ENCODE results near the gene POGK. TPM values are rescaled to one million over a fixed set of nuclear protein-coding genes. Genes with fewer than 3 reads are reported as not detected.

The POGK gene
- polyA plus RNA-seq, 1 donor (not counting 4 experiments of a cell fraction or from before 2014, with no cell fraction given) = 14.7 TPM

DNA sequence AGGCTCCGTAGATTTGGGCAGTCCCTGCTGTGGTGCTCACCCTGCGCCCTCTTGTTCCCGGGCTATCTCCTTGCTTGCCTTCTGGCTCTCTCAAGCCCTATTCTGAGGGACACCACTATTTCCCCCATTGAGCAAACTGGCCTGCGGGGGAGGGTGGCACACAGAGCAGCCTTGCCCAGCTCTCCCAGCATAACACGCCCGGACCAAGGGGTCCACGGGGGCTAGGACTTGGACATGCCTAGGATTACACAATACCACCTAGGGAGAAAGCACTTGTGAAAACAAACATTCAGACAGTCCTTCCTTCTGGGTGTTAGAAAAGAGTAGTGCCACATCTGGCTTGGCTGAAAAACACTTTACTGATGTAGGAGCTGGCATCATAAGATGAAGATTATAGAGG, 29.4 kb downstream of the POGK start:
- dilution Hi-C loops (cut with MboI; ENCODE audit: extremely low pct_ligation_motif_present, low sequenced_read_pairs) = loop anchor here (25.0 kb wide), 1 partner anchor 194 kb away; no protein-coding TSS in a partner anchor
- no peak for FAIRE-seq
- no peak for DNase-seq (ENCODE audit: low read depth, low spot score)

DNA sequence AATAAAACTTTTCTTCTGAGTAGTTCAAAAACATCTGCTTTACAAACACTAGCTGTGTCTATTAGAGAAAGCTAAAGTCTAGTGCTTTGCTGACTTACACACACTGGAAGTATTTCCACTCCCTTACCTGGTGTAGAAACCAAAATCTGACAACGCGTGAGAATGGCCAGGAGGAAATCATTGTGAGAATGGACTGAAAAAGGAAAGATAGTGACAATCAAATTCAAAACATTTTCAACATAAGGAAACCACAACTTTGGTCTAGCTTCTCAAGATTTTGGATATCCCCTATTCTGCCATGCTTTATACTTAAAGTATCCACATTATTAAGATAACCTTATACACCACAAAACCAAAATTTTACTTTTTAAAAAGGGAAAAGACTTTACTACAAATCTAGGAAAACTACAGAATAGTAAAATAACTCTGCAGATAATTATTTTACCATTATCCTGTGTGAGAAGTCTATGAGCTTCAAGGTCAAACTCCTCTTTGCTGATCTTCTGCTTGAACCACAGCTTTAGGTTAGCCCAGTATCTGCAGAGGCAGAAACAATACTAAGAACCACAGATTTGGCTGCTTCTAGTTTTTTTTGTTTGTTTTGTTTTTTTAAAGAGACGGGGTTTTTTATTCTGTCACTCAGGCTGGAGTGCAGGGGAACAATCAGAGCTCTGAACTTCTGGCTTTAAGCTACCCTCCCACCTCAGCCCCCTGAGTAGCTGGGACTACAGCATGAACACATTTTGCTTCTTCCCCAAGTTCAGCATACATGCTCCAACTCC, 30.2 kb downstream of the POGK start:
- H3K27me3 ChIP-seq (ENCODE audit: control insufficient read depth, extremely low read depth, insufficient read depth, low read length) = no peaks in the 10 kb centered on the region
- H4K20me1 ChIP-seq (ENCODE audit: control insufficient read depth, extremely low read depth, insufficient read depth, low read length) = no peaks in the 10 kb centered on the region
- DNase-seq (ENCODE audit: low read depth, low spot score) = no peak
- peaks cover 25% of the 10 kb centered on the region for H3K79me2 ChIP-seq (ENCODE audit: control insufficient read depth, insufficient read depth, low read length)
- H3K36me3 ChIP-seq (ENCODE audit: control insufficient read depth in 2 of 2, extremely low read depth in 1 of 2, insufficient read depth in 2 of 2, low read length in 2 of 2) = peaks cover 6 to 13% of the 10 kb centered on the region in 2 experiments
- H3K9me1 ChIP-seq (ENCODE audit: control insufficient read depth, extremely low read depth, insufficient read depth, low read length) = no peaks in the 10 kb centered on the region
- H3K4me3 ChIP-seq (ENCODE audit: control insufficient read depth in 2 of 3, extremely low read depth in 1 of 3, insufficient read depth in 2 of 3, low read depth in 1 of 3, low read length in 3 of 3) = no peak overlapping the region
- H3K4me2 ChIP-seq (ENCODE audit: control insufficient read depth, extremely low read depth, insufficient read depth, low read depth, low read length) = no peak overlapping the region
- TF ChIP-seq EZH2 (IDR thresholded peaks at IDR 0.05; ENCODE audit: low read length) = no peak
- TF ChIP-seq, protein P1, sequence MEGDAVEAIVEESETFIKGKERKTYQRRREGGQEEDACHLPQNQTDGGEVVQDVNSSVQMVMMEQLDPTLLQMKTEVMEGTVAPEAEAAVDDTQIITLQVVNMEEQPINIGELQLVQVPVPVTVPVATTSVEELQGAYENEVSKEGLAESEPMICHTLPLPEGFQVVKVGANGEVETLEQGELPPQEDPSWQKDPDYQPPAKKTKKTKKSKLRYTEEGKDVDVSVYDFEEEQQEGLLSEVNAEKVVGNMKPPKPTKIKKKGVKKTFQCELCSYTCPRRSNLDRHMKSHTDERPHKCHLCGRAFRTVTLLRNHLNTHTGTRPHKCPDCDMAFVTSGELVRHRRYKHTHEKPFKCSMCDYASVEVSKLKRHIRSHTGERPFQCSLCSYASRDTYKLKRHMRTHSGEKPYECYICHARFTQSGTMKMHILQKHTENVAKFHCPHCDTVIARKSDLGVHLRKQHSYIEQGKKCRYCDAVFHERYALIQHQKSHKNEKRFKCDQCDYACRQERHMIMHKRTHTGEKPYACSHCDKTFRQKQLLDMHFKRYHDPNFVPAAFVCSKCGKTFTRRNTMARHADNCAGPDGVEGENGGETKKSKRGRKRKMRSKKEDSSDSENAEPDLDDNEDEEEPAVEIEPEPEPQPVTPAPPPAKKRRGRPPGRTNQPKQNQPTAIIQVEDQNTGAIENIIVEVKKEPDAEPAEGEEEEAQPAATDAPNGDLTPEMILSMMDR (optimal IDR thresholded peaks at IDR 0.05 in 1 of 3, IDR thresholded peaks at IDR 0.05 in 1 of 3, conservative IDR thresholded peaks at IDR 0.05 in 1 of 3; ENCODE audit: extremely low read depth in 1 of 3, insufficient read depth in 2 of 3, low read length in 3 of 3) = no peak
- H3K9ac ChIP-seq (ENCODE audit: control insufficient read depth, extremely low read depth, insufficient read depth, low read length) = no peak overlapping the region
- H3K27ac ChIP-seq (ENCODE audit: control insufficient read depth, insufficient read depth, low read length) = no peak overlapping the region
- dilution Hi-C loops (cut with MboI; ENCODE audit: extremely low pct_ligation_motif_present, low sequenced_read_pairs) = loop anchor here (25.0 kb wide), 1 partner anchor 193 kb away; no protein-coding TSS in a partner anchor
- H3K9me3 ChIP-seq (ENCODE audit: control insufficient read depth, low read depth, low read length) = no peaks in the 10 kb centered on the region
- FAIRE-seq = no peak
- no peak overlapping the region for H2AFZ ChIP-seq (ENCODE audit: control insufficient read depth, low read length)
- no peaks in the 10 kb centered on the region for H3K4me1 ChIP-seq (ENCODE audit: control insufficient read depth, extremely low read depth, insufficient read depth, low read length)

More for the DNA sequence above, 29.4 kb downstream of the POGK start:
- Histone ChIP-seq H3K79me2 (ENCODE audit: control insufficient read depth, insufficient read depth, low read length) (peaks cover 20% of the 10 kb centered on the region), H3K9me3 (ENCODE audit: control insufficient read depth, low read depth, low read length) (no peaks in the 10 kb centered on the region), H3K9me1 (ENCODE audit: control insufficient read depth, extremely low read depth, insufficient read depth, low read length) (no peaks in the 10 kb centered on the region), H3K36me3 (ENCODE audit: control insufficient read depth in 2 of 2, extremely low read depth in 1 of 2, insufficient read depth in 2 of 2, low read length in 2 of 2) (peaks cover 10 to 13% of the 10 kb centered on the region in 2 experiments), H3K9ac (ENCODE audit: control insufficient read depth, extremely low read depth, insufficient read depth, low read length) (no peak overlapping the region), H2AFZ (ENCODE audit: control insufficient read depth, low read length) (no peak overlapping the region), H3K27ac (ENCODE audit: control insufficient read depth, insufficient read depth, low read length) (no peak overlapping the region), H3K4me1 (ENCODE audit: control insufficient read depth, extremely low read depth, insufficient read depth, low read length) (no peaks in the 10 kb centered on the region), H3K4me2 (ENCODE audit: control insufficient read depth, extremely low read depth, insufficient read depth, low read depth, low read length) (no peak overlapping the region), H3K27me3 (ENCODE audit: control insufficient read depth, extremely low read depth, insufficient read depth, low read length) (no peaks in the 10 kb centered on the region), H3K4me3 (ENCODE audit: control insufficient read depth in 2 of 3, extremely low read depth in 1 of 3, insufficient read depth in 2 of 3, low read depth in 1 of 3, low read length in 3 of 3) (no peak overlapping the region), H4K20me1 (ENCODE audit: control insufficient read depth, extremely low read depth, insufficient read depth, low read length) (no peaks in the 10 kb centered on the region)
- no peak for TF ChIP-seq EZH2 (IDR thresholded peaks at IDR 0.05; ENCODE audit: low read length)
- TF ChIP-seq, protein P1 (optimal IDR thresholded peaks at IDR 0.05 in 1 of 3, IDR thresholded peaks at IDR 0.05 in 1 of 3, conservative IDR thresholded peaks at IDR 0.05 in 1 of 3; ENCODE audit: extremely low read depth in 1 of 3, insufficient read depth in 2 of 3, low read length in 3 of 3) = no peak

Measured in keratinocyte (primary cell).